ENCODE measurements around the gene MLLT6. TPM values are rescaled to one million over a fixed set of nuclear protein-coding genes. Genes with fewer than 3 reads are reported as not detected.

MLLT6 gene
- total RNA-seq, 4 donors from 2014 or later: 30.6 to 79.7 (median 35.1) TPM

- DNase-seq: no peak
- Histone ChIP-seq H3K27ac (no peak overlapping the region), H3K27me3 (no peaks in the 10 kb centered on the region), H3K4me3 (no peak overlapping the region), H3K9me3 (no peaks in the 10 kb centered on the region), H3K4me1 (peaks cover 0 to 43% (median 11%) of the 10 kb centered on the region in 3 donors), H3K36me3 (peaks cover 12 to 78% (median 24%) of the 10 kb centered on the region in 3 donors)
- intact Hi-C loops (cut with DNase I): no loop called here
- 53 to 55% methylated on average over 12 to 13 of the region's 13 CpGs for WGBS, 2 donors
- TF ChIP-seq CTCF (IDR thresholded peaks at IDR 0.05) (no peak), POLR2A (IDR thresholded peaks at IDR 0.05) (no peak)
Observed at GRCh38 chr17:38709864-38710603, 5.0 kb downstream of the MLLT6 start.

GRCh38 chr17:38710604-38710962 is 5.5 kb downstream of the MLLT6 start:
- intact Hi-C loops (cut with DNase I): no loop called here
- H3K27me3 ChIP-seq: no peaks in the 10 kb centered on the region
- no peak overlapping the region for H3K27ac ChIP-seq
- no peaks in the 10 kb centered on the region for H3K9me3 ChIP-seq
- peaks cover 13 to 83% (median 30%) of the 10 kb centered on the region in 3 donors for H3K36me3 ChIP-seq
- no peak for DNase-seq
- peaks cover 0 to 43% (median 11%) of the 10 kb centered on the region in 3 donors for H3K4me1 ChIP-seq
- TF ChIP-seq POLR2A (IDR thresholded peaks at IDR 0.05) (no peak), CTCF (IDR thresholded peaks at IDR 0.05) (no peak)
- no peak overlapping the region for H3K4me3 ChIP-seq
- 85 to 94% methylated on average over 3 of the region's 3 CpGs for WGBS, 2 donors

- intact Hi-C loops (cut with DNase I): no loop called here
- no peak overlapping the region for H3K4me3 ChIP-seq
- H3K27me3 ChIP-seq: no peaks in the 10 kb centered on the region
- WGBS, 2 donors: 90 to 92% methylated on average over 5 of the region's 5 CpGs
- no peaks in the 10 kb centered on the region for H3K9me3 ChIP-seq
- H3K4me1 ChIP-seq: peaks cover 0 to 40% (median 11%) of the 10 kb centered on the region in 3 donors
- peaks cover 17 to 87% (median 31%) of the 10 kb centered on the region in 3 donors for H3K36me3 ChIP-seq
- no peak for TF ChIP-seq POLR2A (IDR thresholded peaks at IDR 0.05)
- TF ChIP-seq CTCF (IDR thresholded peaks at IDR 0.05): no peak
- no peak overlapping the region for H3K27ac ChIP-seq
- no peak for DNase-seq
Observed at GRCh38 chr17:38710985-38711384, 5.9 kb downstream of the MLLT6 start.

- no peaks in the 10 kb centered on the region for H3K27me3 ChIP-seq
- H3K4me1 ChIP-seq: peaks cover 0 to 30% (median 4%) of the 10 kb centered on the region in 3 donors
- no peak for TF ChIP-seq POLR2A (IDR thresholded peaks at IDR 0.05)
- no peak for TF ChIP-seq CTCF (IDR thresholded peaks at IDR 0.05)
- H3K9me3 ChIP-seq: no peaks in the 10 kb centered on the region
- 57 to 79% methylated on average over 2 to 19 of the region's 26 CpGs for WGBS, 2 donors
- intact Hi-C loops (cut with DNase I): no loop called here
- no peak for DNase-seq
- no peak overlapping the region for H3K4me3 ChIP-seq
- H3K27ac ChIP-seq: no peak overlapping the region
- peaks cover 26 to 97% (median 36%) of the 10 kb centered on the region in 3 donors for H3K36me3 ChIP-seq
Observed at GRCh38 chr17:38711792-38712571, 6.9 kb downstream of the MLLT6 start.

GRCh38 chr17:38712593-38712992 is 7.5 kb downstream of the MLLT6 start:
- H3K36me3 ChIP-seq: peaks cover 32 to 100% (median 39%) of the 10 kb centered on the region in 3 donors
- TF ChIP-seq POLR2A (IDR thresholded peaks at IDR 0.05): no peak
- TF ChIP-seq CTCF (IDR thresholded peaks at IDR 0.05): no peak
- peaks cover 0 to 30% (median 0%) of the 10 kb centered on the region in 3 donors for H3K4me1 ChIP-seq
- H3K27me3 ChIP-seq: no peaks in the 10 kb centered on the region
- DNase-seq: no peak
- 81% methylated on average over 3 of the region's 10 CpGs; no CpG with 5 or more reads in 1 of the 2 donors for WGBS, 2 donors
- H3K27ac ChIP-seq: no peak overlapping the region
- H3K9me3 ChIP-seq: no peaks in the 10 kb centered on the region
- no peak overlapping the region for H3K4me3 ChIP-seq
- intact Hi-C loops (cut with DNase I): no loop called here
